Upper lobe of left lung (tissue), 6 donors: Measurements from ENCODE around the gene TMEM184B. TPM values are rescaled to one million over a fixed set of nuclear protein-coding genes. Genes with fewer than 3 reads are reported as not detected.

Source experiments
- ATAC-seq, 2 donors: fragments of 200-7000 bp; cut with Tn5 transposase; one replicate each; pipeline ENCODE4 v1.9.1; 2022; ENCODE audit warnings: mild to moderate bottlenecking in 2 of 2, moderate library complexity in 2 of 2; ENCODE audit not compliant: low FRiP score in 2 of 2
- DNase-seq, 2 donors: peaks; one replicate each; pipeline ENCODE4 v3.0.0-alpha.2; 2019 to 2020
- H3K27ac ChIP-seq, 4 donors: fragments of 200-600 bp; sonication (generic); one replicate each; pipeline ENCODE4 v1.5.1; 2016 to 2019
- H3K27me3 ChIP-seq, 4 donors: fragments of 200-600 bp; sonication (generic); one replicate each; pipeline ENCODE4 v1.5.1; 2017 to 2019
- H3K36me3 ChIP-seq, 4 donors: fragments of 200-600 bp; sonication (generic); one replicate each; pipeline ENCODE4 v1.5.1; 2016 to 2019
- H3K4me1 ChIP-seq, 4 donors: fragments of 200-600 bp; sonication (generic); one replicate each; pipeline ENCODE4 v1.5.1; 2018 to 2019
- H3K4me3 ChIP-seq, 4 donors: fragments of 200-600 bp; sonication (generic); one replicate each; pipeline ENCODE4 v1.5.1; 2017 to 2019; ENCODE audit warnings: mild to moderate bottlenecking in 2 of 4, moderate library complexity in 1 of 4
- H3K9me3 ChIP-seq, 4 donors: fragments of 200-600 bp; sonication (generic); one replicate each; pipeline ENCODE4 v1.5.1; 2018 to 2019
- CTCF ChIP-seq, 6 experiments: fragments of 450-650 bp in 4 of 6; fragments of 200-600 bp in 2 of 6; sonication (generic) in 2 of 6; IDR thresholded peaks; one replicate each; pipeline ENCODE4 v1.5.1; 2016 to 2019; ENCODE audit warnings: antibody characterized with exemption in 6 of 6
- EP300 ChIP-seq, 4 donors: sonication (generic); formaldehyde crosslinking; IDR thresholded peaks; one replicate each; pipeline ENCODE4 v1.5.1; 2017; ENCODE audit warnings: antibody characterized with exemption in 4 of 4, control low read depth in 2 of 4
- POLR2A ChIP-seq, 4 donors: fragments of 450-650 bp; IDR thresholded peaks; one replicate each; pipeline ENCODE4 v1.5.1; 2016 to 2017; ENCODE audit warnings: antibody characterized with exemption in 4 of 4, mild to moderate bottlenecking in 2 of 4
- POLR2AphosphoS5 ChIP-seq, 2 donors: sonication (generic); formaldehyde crosslinking; IDR thresholded peaks; one replicate each; pipeline ENCODE4 v1.5.1; 2017; ENCODE audit warnings: antibody characterized with exemption in 2 of 2
- WGBS, 2 donors: methylation state at CpG; one replicate each; pipeline ENCODE4 v1.1.5; 2017 to 2018; 5-methylcytosine and 5-hydroxymethylcytosine counted together
- total RNA-seq, 6 donors: library from RNA; depleted of rRNA in 4 of 6; stranded (reverse); fragments of >200 nt in 4 of 6; gene quantifications; one replicate each; pipeline versions ENCODE4 v1.1.0 to v1.2.1, GENCODE V29; 2016 to 2021
- donor health status: DM: no; HTN: no; CAD: no; lungs with moderate emphysema.
- donor health status: DM: no; HTN: yes; CAD: no; lungs with severe emphysema.

Gene TMEM184B
- total RNA-seq, 6 donors from 2014 or later = 47.5 to 141 (median 72.1) TPM

- 65 to 80% methylated on average over 6 of the region's 6 CpGs for WGBS, 2 donors
- DNase-seq (no peak), ATAC-seq (no peak)
- H3K36me3 ChIP-seq = no peaks in the 10 kb centered on the region
- no peaks in the 10 kb centered on the region for H3K9me3 ChIP-seq
- H3K27me3 ChIP-seq = no peaks in the 10 kb centered on the region
- H3K4me1 ChIP-seq = peaks cover 27 to 33% (median 31%) of the 10 kb centered on the region in 4 donors
- no peak for TF ChIP-seq POLR2A (IDR thresholded peaks at IDR 0.05)
- no peak for TF ChIP-seq EP300 (IDR thresholded peaks at IDR 0.05)
- TF ChIP-seq POLR2AphosphoS5 (IDR thresholded peaks at IDR 0.05) = no peak
- no peak for TF ChIP-seq CTCF (IDR thresholded peaks at IDR 0.05)
- no peak overlapping the region for H3K4me3 ChIP-seq
- no peak overlapping the region for H3K27ac ChIP-seq
Measured at GRCh38 chr22:38190581-38190980, 82.2 kb downstream of the TMEM184B start.

GRCh38 chr22:38189104-38189503 is 83.7 kb downstream of the TMEM184B start:
- 80 to 88% methylated on average over 3 of the region's 3 CpGs for WGBS, 2 donors
- TF ChIP-seq POLR2A (IDR thresholded peaks at IDR 0.05) (no peak), POLR2AphosphoS5 (IDR thresholded peaks at IDR 0.05) (no peak)

GRCh38 chr22:38187413-38188212 is 85.2 kb downstream of the TMEM184B start:
- WGBS, 2 donors = 53% methylated on average over 10 of the region's 10 CpGs

More at GRCh38 chr22:38189104-38189503, 83.7 kb downstream of the TMEM184B start:
- H3K4me3 ChIP-seq = no peak overlapping the region
- no peaks in the 10 kb centered on the region for H3K36me3 ChIP-seq
- ATAC-seq (no peak), DNase-seq (no peak)
- H3K4me1 ChIP-seq = peaks cover 23 to 26% (median 25%) of the 10 kb centered on the region in 4 donors
- no peaks in the 10 kb centered on the region for H3K9me3 ChIP-seq
- no peak overlapping the region for H3K27ac ChIP-seq
- no peaks in the 10 kb centered on the region for H3K27me3 ChIP-seq

GRCh38 chr22:38186429-38186828 is 86.4 kb downstream of the TMEM184B start:
- no peak for TF ChIP-seq CTCF (IDR thresholded peaks at IDR 0.05)
- no peak for TF ChIP-seq POLR2A (IDR thresholded peaks at IDR 0.05)
- TF ChIP-seq POLR2AphosphoS5 (IDR thresholded peaks at IDR 0.05) = no peak
- TF ChIP-seq EP300 (IDR thresholded peaks at IDR 0.05) = no peak
- DNase-seq (no peak), ATAC-seq (no peak)
- 46 to 59% methylated on average over 5 of the region's 5 CpGs for WGBS, 2 donors
- H3K27me3 ChIP-seq = no peaks in the 10 kb centered on the region
- H3K27ac ChIP-seq = peak overlapping the region in 3 of 4 donors; percentile 71 to 73 (median 71)
- H3K9me3 ChIP-seq = no peaks in the 10 kb centered on the region
- H3K4me3 ChIP-seq = no peak overlapping the region
- H3K36me3 ChIP-seq = no peaks in the 10 kb centered on the region
- H3K4me1 ChIP-seq = peaks cover 15 to 27% (median 21%) of the 10 kb centered on the region in 4 donors

More at GRCh38 chr22:38187413-38188212, 85.2 kb downstream of the TMEM184B start:
- H3K4me3 ChIP-seq = no peak overlapping the region
- no peaks in the 10 kb centered on the region for H3K9me3 ChIP-seq
- no peaks in the 10 kb centered on the region for H3K36me3 ChIP-seq
- DNase-seq (peak in 1 of 2 donors; percentile 49), ATAC-seq (peak in 1 of 2 donors; percentile 56)
- TF ChIP-seq CTCF (IDR thresholded peaks at IDR 0.05) (no peak), POLR2AphosphoS5 (IDR thresholded peaks at IDR 0.05) (peak; percentile 59 to 78), POLR2A (IDR thresholded peaks at IDR 0.05) (no peak), EP300 (IDR thresholded peaks at IDR 0.05) (peak in 1 of 4 donors; percentile 76)
- H3K4me1 ChIP-seq = peaks cover 17 to 20% (median 19%) of the 10 kb centered on the region in 4 donors
- peak overlapping the region in 3 of 4 donors; percentile 71 to 73 (median 71) for H3K27ac ChIP-seq
- H3K27me3 ChIP-seq = no peaks in the 10 kb centered on the region

GRCh38 chr22:38184788-38185187 is 88.0 kb downstream of the TMEM184B start:
- ATAC-seq (no peak), DNase-seq (no peak)
- peaks cover 28 to 42% (median 35%) of the 10 kb centered on the region in 4 donors for H3K4me1 ChIP-seq
- no peaks in the 10 kb centered on the region for H3K9me3 ChIP-seq
- WGBS, 2 donors = 76 to 79% methylated on average over 7 of the region's 7 CpGs
- no peak overlapping the region for H3K4me3 ChIP-seq
- H3K27me3 ChIP-seq = no peaks in the 10 kb centered on the region
- TF ChIP-seq EP300 (IDR thresholded peaks at IDR 0.05) = no peak
- no peak for TF ChIP-seq CTCF (IDR thresholded peaks at IDR 0.05)
- TF ChIP-seq POLR2AphosphoS5 (IDR thresholded peaks at IDR 0.05) = no peak
- TF ChIP-seq POLR2A (IDR thresholded peaks at IDR 0.05) = no peak
- peak overlapping the region in 1 of 4 donors; percentile 73 for H3K27ac ChIP-seq
- no peaks in the 10 kb centered on the region for H3K36me3 ChIP-seq
